GM18520 (cell line): Measurements from ENCODE around the gene ITIH1.
"Not testable (repeated sequence)": the region's sequence is repeated elsewhere in the genome, so short reads cannot be mapped to it uniquely, and the experiment has no call there.

Source experiments
- ATAC-seq: cut with Tn5 transposase; IDR thresholded peaks from one replicate; pipeline ENCODE4 v1.9.1; 2021; ENCODE audit not compliant: unreplicated experiment

The ITIH1 gene

GRCh38 chr3:52774901-52775864 lies 2.2 kb upstream of the ITIH1 start:
- ATAC-seq, result no peak

GRCh38 chr3:52775877-52776276 lies 1.5 kb upstream of the ITIH1 start:
- ATAC-seq, result no peak

- not testable (repeated sequence) for ATAC-seq
Observed at GRCh38 chr3:52776486-52776885, 913 bp upstream of the ITIH1 start.

GRCh38 chr3:52777959-52778805 lies 783 bp downstream of the ITIH1 start:
- no peak for ATAC-seq

- no peak for ATAC-seq
Observed at GRCh38 chr3:52779011-52779836, 1.8 kb downstream of the ITIH1 start.

- ATAC-seq, result no peak
Observed at GRCh38 chr3:52779837-52780585, 2.6 kb downstream of the ITIH1 start.

GRCh38 chr3:52781741-52782140 lies 4.3 kb downstream of the ITIH1 start:
- ATAC-seq, result no peak

GRCh38 chr3:52782412-52783210 lies 5.2 kb downstream of the ITIH1 start:
- ATAC-seq, result no peak

- no peak for ATAC-seq
Observed at GRCh38 chr3:52783211-52783555, 5.8 kb downstream of the ITIH1 start.

GRCh38 chr3:52784021-52784621 lies 6.7 kb downstream of the ITIH1 start:
- no peak for ATAC-seq

GRCh38 chr3:52784931-52785590 lies 7.7 kb downstream of the ITIH1 start:
- no peak for ATAC-seq

GRCh38 chr3:52786330-52787215 lies 9.2 kb downstream of the ITIH1 start:
- ATAC-seq, result no peak

- no peak for ATAC-seq
Observed at GRCh38 chr3:52787246-52787645, 9.8 kb downstream of the ITIH1 start.

GRCh38 chr3:52787672-52788625 lies 10.6 kb downstream of the ITIH1 start:
- ATAC-seq, result no peak

- ATAC-seq, result no peak
Observed at GRCh38 chr3:52788890-52789745, 11.7 kb downstream of the ITIH1 start.

- ATAC-seq, result no peak
Observed at GRCh38 chr3:52789746-52790040, 12.3 kb downstream of the ITIH1 start.
